ENCODE data around the gene PDE7B.

GRCh38 chr6:136180704-136181511 is 329.4 kb downstream of the PDE7B start:
- TF ChIP-seq CTCF (optimal IDR thresholded peaks at IDR 0.05 in 1 of 3, IDR thresholded peaks at IDR 0.05 in 1 of 3, conservative IDR thresholded peaks at IDR 0.05 in 1 of 3; ENCODE audit: extremely low read depth in 1 of 3, insufficient read depth in 2 of 3, low read length in 3 of 3), result no peak
- no peak for TF ChIP-seq EZH2 (IDR thresholded peaks at IDR 0.05; ENCODE audit: low read length)
